Epidermal melanocyte (primary cell): ENCODE results near the gene ANTXR1.

Experiments
- DNase-seq: peaks from one replicate; pipeline ENCODE4 v3.0.0; 2011; ENCODE audit warnings: low spot score; ENCODE audit not compliant: insufficient read length

The ANTXR1 gene

DNA sequence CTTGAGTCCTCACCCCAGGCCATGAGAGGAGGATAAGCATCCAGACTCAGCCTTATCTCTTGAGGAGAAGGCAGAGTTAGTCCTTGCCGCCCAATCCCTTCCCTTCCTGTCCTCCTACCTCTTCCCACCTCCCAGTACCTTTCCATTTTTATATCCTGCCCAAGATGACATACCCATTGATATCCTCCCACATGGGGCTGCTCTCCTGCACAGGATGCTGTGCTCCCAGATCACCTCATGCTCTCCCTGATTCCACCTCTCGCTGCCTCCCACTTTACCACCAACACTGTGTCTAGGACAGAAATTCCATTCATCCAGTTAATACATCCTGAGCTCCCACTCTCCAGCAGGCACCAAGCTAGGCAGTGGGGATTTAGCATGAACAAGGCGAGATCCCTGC, 191.7 kb downstream of the ANTXR1 start:
- DNase-seq, result no peak

DNA sequence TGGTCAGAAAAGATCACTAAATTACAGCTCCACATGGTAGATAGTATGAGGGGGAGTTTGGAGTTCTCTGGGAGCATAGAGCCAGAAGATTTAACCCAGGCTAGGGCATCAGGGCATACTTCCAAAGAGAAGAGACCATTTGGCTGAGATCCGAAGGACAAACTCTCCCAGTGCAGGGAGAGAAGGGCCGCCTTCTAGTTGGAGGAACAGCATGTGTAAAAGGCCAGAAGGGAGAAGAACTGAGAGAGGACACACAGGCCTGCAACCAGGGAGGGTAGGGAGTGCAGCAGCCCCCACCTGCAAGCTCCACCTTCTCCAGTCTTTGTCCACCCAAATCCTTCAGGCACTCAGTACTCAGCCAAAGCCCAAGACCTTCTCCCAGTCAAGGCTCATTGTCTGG, 192.1 kb downstream of the ANTXR1 start:
- DNase-seq, result no peak

DNA sequence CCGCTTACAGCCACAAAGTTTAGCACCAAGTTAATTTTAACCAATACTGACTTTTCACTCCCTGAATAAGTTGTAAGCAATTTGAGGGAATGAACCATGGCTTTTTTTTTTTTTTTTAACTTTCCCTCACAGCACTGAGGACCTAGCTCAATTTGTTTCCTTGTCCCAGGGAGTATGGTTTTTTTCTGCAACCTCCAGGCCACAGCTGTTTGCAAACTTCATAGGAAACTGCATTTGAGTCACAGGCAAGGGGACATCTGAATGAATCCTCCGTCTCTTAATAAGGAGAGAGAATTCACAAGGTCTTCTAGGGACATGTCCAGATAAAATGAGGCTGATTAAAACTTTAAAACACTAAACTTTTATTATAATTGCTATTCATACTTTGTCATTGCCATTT, 192.5 kb downstream of the ANTXR1 start:
- no peak for DNase-seq

DNA sequence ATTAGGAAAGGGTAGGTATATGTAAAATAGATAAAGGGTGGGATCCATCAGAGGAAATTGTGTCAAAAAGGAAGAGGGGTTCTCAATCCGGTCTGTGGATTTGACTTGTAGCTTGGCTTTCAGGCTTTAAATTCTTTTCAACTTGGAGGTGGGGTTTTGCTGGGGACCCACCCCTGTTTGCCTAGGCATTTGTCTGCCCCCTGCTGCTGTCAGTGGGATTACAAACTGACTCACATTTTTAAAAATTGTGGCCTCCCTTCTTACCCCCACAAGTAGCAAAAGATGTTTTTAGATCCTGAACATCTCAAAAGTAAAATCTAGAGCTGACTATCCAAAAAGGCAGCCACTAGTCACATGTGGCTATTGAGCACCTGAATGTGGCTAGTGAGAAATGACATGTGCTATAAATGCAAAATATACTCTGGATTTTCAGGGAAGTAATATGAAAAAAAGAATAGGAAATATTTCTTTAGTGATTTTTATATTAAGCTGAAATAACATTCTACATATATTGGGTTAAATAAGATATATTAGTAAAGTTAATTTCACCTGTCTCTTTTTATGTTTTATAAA, 195.1 kb downstream of the ANTXR1 start:
- DNase-seq, result no peak

DNA sequence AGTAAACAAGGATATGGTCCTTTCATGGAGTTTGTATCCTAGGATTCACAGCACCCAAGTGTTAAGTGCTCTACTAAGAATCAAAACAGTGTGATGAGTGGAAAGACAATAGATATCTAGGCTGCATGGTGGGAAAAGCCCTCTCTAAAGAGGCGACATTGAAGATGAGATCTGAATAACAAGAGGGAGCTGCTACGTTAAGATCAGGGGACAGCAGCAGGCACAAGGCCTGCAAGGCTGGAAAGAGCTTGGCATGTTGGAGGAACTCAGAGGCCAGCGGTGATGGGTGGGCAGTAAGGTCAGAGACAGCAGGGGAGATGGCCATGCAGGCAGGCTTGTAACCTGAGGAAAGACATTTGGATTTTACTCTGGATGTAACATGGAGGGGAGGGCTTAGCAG, 196.5 kb downstream of the ANTXR1 start:
- no peak for DNase-seq

DNA sequence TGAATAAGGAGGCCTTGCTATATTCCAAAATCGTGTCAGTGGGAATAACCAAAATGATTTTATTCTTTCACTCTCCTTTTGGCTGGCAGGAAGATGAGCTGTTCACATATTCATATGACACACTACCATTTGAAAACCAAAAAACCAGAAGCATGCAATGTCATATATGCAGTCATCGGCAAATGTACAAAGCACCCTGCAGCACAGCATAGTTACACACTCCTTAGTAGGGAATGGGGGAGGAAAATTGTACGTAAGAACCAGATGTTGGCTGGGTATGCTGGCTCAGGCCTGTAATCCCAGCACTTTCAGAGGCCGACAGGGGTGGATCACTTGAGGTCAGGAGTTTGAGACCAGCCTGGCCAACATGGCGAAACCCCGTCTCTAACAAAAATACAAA, 197.4 kb downstream of the ANTXR1 start:
- no peak for DNase-seq

DNA sequence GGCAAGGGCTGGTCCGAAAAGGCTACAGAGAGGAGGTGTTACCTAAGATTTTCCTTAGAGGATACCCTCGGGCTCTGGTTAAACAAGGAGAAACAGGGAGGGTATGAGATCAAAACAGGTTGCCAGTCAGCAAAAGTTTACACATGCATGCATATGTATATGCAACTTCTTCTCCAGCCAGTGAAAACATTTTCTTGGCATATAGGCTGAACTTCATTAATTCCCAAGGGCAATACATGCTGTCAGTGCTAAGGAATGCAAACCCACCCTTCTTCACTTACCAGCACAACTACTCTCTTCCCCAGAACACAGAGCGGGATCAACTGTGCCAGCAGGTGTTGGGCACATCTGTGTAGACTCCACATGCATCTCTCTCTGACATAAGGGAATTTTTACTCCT, 198.1 kb downstream of the ANTXR1 start:
- no peak for DNase-seq

DNA sequence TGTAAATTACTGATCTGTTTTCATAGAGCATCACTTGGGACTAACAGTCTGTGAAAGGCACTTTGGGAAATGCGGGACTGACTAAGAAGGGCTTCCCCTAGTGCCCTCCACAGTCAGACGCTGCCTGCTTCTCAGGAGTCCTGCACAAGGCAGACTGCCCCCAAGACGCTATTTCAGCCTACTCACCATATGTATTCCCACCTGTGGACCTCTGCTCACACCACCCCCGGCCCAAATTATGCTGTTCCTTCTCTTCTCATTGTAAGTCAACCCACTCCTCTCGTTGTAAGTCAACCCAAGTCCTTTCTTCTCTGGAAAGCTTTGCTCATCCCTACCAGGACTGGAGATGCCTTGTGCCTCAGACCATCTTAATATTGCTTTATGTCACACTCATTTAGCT, 198.7 kb downstream of the ANTXR1 start:
- DNase-seq, result no peak

DNA sequence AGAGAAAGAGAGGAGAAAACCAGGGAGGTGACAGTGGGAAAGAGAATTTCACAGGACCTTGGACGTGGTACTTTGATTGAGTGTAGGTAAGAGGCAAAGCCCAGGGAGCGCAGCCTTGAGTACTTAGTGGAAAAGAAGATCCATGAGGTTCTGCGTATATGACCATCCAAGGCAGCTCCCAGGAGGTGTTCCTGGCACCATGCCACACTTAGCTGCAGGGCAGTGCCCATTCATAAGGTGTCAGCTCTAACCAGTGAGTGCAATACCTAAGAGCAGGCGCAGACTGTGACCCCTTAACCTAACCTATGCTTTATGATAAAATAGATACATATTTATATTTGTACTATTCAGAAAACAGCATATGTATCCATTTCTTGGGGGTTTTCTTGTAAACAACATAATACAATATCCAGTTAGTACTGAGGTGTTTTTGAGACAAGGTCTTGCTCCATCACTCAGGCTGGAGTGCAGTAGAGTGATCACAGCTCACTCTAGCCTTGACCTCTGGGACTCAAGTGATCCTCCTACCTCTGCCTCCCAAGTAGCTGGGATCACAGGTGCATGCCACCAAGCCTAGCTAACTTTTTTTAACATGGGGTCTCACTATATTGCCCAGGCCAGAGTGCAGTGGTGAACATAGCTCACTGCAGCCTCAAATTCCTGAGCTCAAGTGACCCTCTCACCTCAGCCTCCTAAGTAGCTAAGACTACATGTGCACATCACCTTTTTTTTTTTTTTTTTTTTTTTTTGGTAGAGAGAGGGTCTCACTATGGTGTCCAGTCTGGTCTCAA, 199.5 kb downstream of the ANTXR1 start:
- DNase-seq, result no peak

DNA sequence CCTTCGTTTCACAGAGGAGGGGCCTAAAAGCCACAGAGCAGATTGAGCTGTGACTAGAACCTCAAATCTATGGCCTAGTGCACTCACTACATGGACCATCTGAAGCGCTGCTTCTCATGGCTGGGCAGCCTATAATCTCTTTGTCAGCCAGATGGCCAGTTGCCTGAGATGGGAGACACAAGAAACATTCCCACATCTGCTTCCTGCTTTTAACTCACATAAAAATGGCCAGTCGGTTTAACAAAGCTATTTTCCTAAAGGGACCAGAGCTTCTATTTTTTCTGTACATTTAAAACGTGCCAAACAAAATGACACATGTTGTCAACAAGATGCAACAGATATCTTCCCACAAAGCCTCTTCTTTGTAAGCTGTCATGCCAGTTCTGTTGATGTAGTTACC, 200.2 kb downstream of the ANTXR1 start:
- no peak for DNase-seq

DNA sequence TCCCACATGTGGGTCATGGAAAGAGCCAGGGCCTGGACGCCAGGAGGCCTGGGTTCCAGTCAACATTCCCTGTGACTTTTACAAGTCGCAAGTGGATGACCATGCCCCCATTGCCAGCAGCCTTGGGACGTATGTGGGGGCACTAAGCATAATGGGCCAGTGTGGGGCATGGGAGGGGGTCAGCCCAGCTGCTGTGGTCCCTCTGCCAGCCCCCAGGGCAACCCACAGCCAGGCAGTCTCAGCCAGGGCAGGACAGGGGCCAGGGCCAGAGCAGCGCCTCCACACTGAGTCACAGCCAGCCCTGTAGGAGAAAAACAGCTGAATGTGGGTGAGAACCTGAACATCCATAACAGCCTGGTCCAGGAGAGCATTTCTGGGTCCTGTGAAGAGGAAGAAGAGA, 200.8 kb downstream of the ANTXR1 start:
- DNase-seq, result no peak

DNA sequence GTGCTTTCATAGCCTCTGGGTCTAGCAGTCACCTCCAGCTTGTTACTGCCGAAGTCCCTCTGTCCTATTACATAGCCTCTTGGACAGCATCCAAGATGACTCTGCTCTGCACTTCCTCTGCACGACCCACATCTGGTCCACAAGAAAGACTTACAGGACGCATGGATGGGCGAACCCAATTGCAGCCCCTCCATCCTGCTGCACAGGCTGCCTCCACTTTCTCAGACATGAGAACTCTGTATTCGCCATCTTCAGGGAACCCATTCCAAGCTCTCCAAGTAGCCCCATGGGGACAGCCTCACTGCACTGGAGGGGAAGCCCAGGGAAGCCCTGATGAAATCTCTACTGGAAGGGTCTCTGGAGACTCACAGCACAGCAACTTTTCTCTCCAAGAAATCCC, 201.9 kb downstream of the ANTXR1 start:
- DNase-seq, result no peak

DNA sequence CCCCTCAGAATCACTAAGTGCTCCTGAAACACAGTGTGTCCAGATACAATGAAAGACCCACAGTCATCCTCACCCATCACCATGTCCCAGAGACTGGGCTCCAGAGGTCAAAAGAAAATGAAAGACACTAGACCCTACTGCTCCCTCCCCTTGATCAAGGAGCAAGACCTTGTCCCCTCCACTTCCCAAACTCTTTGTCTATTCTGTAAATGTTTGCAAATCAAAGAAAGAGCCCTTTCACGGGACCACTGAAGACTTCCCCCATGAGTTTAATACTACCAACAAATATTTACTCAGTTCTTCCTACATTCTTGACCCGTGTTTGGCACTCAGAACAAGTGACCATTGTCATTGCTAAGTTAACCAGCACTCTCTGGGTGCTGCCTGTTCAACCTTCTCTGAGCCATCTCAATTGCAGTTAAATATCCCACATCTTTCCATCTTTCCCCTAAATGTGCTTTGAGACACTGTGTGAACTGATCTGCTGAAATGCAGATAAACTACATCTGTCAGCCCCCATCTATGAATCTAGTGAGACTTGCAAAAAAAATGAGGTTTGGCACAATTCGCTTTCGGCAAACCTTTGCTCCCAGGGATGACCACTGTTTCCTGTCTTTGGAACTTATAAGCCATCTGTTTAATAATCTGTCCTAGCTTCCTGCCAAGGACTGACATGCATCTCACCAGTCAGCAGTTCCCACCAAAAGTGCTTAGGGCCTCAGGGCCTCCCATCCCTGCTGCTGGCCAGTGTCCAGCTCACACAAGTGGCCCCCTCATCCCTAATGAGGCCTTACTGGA, 203.8 kb downstream of the ANTXR1 start:
- no peak for DNase-seq

DNA sequence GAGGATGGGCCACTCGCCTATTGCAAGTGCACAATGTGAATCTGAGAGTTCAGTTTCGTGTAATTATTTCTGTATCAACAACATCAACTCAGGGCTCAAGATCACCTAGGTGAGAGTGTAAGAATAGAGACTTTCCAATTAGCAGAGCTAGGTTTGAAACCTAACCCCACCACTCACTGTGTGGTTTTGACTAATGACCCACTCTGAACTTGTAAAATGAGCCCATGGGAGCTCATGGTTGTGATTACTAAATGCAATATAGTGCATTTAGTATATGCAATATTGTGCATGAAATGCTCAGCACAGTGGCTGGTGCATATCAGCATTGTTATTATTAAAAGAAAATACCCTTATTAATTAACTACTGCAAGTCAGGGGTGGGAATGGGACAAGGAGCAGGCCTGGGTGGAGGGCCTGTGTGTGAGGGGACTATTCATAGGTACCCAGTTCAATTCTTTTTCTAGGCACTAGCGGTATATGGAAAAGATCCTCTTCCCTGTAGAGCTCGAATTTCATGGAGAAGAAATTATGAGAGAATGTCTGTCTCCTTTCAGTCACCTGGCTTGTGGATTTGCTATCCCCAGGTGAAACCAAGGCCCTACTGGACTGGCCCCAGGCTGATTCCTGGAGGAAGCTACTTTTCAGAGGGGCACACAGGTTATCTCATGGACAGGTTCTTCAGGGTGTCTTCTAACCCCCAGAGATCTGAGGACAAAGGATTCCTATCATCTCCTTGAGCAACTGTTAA, 204.5 kb downstream of the ANTXR1 start:
- no peak for DNase-seq

DNA sequence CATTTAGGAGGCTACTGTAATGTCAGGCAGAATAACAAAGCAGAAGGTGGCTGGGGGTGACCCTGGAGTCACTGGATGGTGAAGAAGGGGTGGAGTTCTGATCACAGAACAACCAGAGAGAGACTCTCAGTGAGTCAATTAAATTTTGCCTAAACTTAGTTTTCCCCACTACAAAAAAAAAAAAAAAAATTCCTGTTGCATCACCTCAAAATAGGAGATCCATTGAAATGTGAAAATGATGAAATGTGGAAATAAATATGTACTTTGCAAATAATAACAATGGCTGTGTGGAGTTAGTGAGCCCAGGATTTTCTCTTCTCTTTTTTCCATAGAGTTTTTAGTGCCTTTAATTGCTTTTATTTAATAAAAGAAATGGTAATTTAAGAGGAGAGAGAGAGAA, 208.5 kb downstream of the ANTXR1 start:
- no peak for DNase-seq

DNA sequence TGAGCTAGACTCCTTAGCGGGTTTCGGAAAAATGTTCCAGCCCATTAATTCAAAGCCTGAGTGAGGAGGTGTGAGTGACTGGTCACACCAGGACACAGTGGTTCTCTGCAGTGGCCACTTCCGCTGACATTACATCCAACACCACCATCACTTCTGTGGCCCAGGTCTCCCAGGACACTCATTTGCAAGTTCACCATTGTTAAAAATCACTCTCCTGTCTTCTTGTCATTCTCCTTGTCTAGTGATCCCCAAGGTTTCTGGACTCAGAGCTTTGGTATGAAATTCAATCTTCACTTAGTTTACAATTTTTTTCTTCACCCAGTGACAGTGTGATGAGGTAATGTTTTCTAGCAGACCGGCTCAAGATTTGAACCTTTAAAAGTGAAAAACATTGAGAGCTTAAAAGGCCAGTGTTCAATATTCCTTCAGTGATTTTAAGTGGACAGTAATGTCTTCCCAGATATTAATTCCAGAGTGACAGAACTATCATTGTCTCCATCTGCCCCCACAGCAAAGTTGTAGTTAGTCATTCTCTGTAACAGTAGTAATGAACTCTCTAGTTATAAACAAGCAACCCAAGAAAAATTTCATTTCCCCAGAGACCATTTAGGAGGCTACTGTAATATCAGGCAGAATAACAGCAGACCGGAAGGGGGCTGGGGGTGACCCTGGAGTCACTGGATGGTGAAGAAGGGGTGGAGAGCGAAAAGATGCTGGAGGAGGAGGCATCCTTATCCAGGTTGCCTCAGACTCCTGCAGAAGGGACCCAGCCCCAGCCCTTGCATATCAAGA, 209.2 kb downstream of the ANTXR1 start:
- no peak for DNase-seq

DNA sequence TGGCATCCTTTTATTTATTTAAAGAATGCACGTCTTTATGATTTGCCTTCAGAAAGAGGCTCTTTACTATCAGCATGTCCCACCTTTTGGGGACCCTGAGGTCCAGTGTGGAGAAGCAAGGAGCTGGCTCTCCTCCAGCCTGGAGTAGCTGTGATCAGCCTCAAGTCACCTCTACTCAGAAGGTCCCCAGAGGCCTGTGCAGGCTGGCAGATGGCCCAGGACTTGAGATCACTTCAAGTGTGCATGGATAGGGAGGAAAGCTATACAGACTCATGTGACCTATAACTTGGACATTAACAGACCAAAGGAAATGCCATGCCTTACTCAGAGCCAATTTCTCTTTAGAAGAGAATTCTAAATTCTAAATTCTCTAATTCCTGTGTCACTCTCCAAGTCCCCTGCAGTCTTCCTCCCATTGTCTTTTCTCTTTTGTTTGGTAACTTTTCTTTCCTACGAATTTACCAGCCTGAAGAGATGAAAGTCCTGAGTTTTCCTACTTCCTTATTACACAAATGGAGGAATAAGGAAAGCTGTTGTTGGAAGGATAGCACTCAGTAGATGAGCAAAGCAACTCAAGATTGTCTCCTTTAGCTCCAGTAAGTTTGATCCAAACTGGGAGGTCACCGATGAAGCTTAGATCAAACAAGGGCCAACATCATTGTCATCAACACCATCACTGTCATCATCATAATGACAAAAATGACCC, 210.1 kb downstream of the ANTXR1 start:
- DNase-seq, result no peak

DNA sequence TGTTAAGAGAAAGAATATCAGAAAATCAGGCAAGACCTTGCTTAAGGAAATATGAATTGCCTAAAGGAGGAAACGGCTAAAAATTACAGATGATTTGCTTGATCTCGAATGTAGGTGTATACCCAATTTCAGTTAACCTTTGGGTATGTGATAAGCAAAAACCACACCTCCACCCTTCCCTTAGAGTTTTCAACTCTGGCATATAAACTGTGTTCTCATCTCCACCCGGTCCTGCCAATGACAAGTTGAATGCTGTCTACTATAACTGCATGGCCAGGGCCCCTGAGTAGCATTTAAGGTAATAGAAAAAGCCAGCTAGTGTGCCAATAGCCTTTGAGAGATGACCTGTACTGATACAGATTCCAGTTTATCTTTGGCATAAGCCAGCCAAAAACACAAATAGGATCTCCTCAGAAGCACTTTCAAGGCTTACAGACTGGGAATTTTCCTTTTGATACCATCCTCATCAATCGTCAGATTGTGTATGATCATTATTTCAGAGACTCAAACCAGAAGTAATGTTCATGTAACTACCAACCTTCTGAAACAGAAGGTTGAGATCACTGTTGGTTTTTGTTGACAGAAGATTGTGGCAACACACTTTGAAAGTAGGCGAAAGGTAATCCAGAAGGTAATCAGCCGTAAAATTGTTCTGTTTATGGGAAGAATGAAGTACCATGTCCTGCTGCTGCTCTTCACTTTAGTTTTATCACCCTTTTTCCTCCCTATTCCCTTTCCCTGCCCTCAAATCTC, 211.0 kb downstream of the ANTXR1 start:
- no peak for DNase-seq

DNA sequence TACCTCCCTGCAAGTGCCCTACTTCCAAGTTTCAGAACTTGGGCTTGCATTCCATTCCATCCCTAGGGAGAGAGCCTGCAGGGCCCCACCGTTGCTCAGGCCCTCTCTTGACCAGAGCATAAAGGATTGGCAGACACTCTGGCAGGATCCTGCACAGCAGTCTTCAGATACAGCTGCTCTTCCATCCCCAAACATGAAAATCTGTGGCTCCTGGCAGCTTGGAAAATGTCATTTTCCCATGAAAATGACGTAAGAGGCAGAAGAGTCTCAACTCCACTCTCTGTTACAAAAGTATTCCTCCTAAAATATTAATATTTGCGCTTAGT, 211.5 kb downstream of the ANTXR1 start:
- DNase-seq, result no peak

DNA sequence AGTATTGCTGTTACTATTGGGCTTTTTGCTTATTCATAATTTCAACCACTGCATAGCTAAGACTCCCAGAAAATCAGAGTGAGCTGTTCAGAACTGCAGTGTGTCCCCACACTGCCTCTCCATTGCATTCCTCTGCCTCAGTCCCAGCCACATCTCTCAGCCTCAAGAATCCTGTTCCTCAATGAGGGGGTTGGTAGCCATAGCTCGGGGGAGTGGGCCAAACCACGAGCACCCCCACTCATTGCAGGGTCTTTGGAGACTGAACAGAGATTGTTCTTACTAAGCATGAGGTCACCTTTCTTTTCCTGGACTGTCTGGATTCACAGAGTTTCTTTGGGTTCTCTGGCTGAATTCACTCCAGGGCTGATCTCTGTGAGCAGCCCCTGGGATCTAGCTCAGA, 213.0 kb downstream of the ANTXR1 start:
- DNase-seq, result no peak
